ENCODE data around the gene ABR. TPM values are rescaled to one million over a fixed set of nuclear protein-coding genes. Genes with fewer than 3 reads are reported as not detected.
A peak's percentile ranks its signal among the peaks of the same experiment; 100 is the strongest.

Gene ABR
- total RNA-seq, 6 experiments from 2014 or later: 7.4 to 21.5 (median 11.3) TPM

DNA sequence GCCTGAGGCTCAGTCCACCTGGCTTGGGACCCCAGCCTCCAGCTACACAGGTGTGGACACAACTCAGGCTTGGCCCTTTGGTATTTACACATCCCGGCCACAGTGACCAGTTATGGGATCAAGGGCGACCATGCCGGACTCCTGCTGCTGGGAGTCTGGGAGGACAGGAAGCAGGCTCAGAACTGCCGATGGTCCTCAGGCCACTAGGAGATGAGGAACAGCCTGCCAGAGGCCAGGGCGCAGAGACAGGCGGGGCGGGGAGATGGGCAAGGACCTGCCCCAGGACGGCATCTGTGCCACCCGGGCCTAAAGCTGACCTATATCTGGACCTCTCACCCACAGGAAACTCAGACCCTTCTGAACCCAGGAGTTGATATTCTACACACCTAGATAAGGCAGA is 212.7 kb downstream of the ABR start:
- H3K27me3 ChIP-seq: no peaks in the 10 kb centered on the region
- DNase-seq: no peak
- no peak for TF ChIP-seq CTCF (IDR thresholded peaks at IDR 0.05)
- TF ChIP-seq POLR2A (IDR thresholded peaks at IDR 0.05): no peak
- H3K27ac ChIP-seq: no peak overlapping the region
- peak in 1 of 4 donors; percentile 11 for ATAC-seq
- intact Hi-C loops (cut with DNase I): no loop called here
- WGBS (ENCODE audit: insufficient coverage, low coverage, low lambda C conversion rate, missing lambda C conversion rate): 90% methylated on average over 2 of the region's 9 CpGs
- H3K4me3 ChIP-seq: no peak overlapping the region
- H3K9me3 ChIP-seq: no peaks in the 10 kb centered on the region
- no peaks in the 10 kb centered on the region for H3K36me3 ChIP-seq
- H3K4me1 ChIP-seq: no peaks in the 10 kb centered on the region

DNA sequence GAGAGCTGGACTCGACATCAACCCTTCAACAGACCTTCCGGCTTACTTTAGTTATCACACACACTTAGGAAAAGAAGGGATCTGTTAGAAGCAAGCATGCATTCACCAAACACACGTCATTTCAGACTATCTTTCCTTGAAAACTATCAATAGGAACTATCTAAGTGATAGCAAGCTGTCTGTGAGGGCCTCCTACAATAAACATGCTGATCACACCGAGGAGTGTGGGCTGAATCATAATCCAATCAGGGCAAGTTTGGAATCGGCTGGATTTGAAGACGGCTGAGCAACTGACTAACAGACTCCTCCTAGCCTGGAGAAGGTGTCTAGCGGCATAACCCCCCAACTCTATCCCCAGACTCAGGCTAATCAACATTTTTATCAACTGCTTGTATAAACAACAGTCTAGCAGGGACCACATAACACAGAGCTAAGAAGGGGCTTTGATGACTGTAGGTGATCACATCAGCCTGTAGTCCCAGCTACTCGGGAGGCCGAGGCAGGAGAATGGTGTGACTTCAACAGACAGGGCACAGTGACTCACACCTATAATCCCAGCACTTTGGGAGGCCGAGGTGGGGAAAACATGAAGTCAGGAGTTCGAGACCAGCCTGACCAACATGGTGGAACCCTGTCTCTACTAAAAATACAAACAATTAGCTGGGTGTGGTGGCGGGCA is 214.3 kb downstream of the ABR start:
- H3K27me3 ChIP-seq: no peaks in the 10 kb centered on the region
- WGBS (ENCODE audit: insufficient coverage, low coverage, low lambda C conversion rate, missing lambda C conversion rate): 51% methylated on average over 9 of the region's 12 CpGs
- no peak for ATAC-seq

GRCh38 chr17:964876-965275 is 214.9 kb downstream of the ABR start:
- intact Hi-C loops (cut with DNase I): no loop called here
- no peak for ATAC-seq
- no peak for DNase-seq
- no peaks in the 10 kb centered on the region for H3K9me3 ChIP-seq
- H3K27me3 ChIP-seq: no peaks in the 10 kb centered on the region
- no peaks in the 10 kb centered on the region for H3K4me1 ChIP-seq
- no peak overlapping the region for H3K4me3 ChIP-seq
- no peaks in the 10 kb centered on the region for H3K36me3 ChIP-seq
- TF ChIP-seq POLR2A (IDR thresholded peaks at IDR 0.05): no peak
- no peak for TF ChIP-seq CTCF (IDR thresholded peaks at IDR 0.05)
- WGBS (ENCODE audit: insufficient coverage, low coverage, low lambda C conversion rate, missing lambda C conversion rate): 72% methylated on average over 12 of the region's 14 CpGs
- no peak overlapping the region for H3K27ac ChIP-seq

More for the DNA sequence above, 214.3 kb downstream of the ABR start:
- DNase-seq: no peak
- H3K27ac ChIP-seq: no peak overlapping the region
- intact Hi-C loops (cut with DNase I): no loop called here
- H3K4me1 ChIP-seq: no peaks in the 10 kb centered on the region
- no peaks in the 10 kb centered on the region for H3K9me3 ChIP-seq
- no peaks in the 10 kb centered on the region for H3K36me3 ChIP-seq
- TF ChIP-seq POLR2A (IDR thresholded peaks at IDR 0.05) (no peak), CTCF (IDR thresholded peaks at IDR 0.05) (no peak)
- H3K4me3 ChIP-seq: no peak overlapping the region

GRCh38 chr17:962670-963069 is 217.1 kb downstream of the ABR start:
- WGBS (ENCODE audit: insufficient coverage, low coverage, low lambda C conversion rate, missing lambda C conversion rate): 63% methylated on average over 8 of the region's 11 CpGs
- Histone ChIP-seq H3K9me3 (no peaks in the 10 kb centered on the region), H3K4me1 (no peaks in the 10 kb centered on the region), H3K27me3 (no peaks in the 10 kb centered on the region), H3K4me3 (no peak overlapping the region), H3K27ac (no peak overlapping the region), H3K36me3 (no peaks in the 10 kb centered on the region)
- DNase-seq (no peak), ATAC-seq (no peak)
- TF ChIP-seq CTCF (IDR thresholded peaks at IDR 0.05): no peak
- TF ChIP-seq POLR2A (IDR thresholded peaks at IDR 0.05): no peak
- intact Hi-C loops (cut with DNase I): no loop called here

Measured in right lobe of liver (tissue), 6 donors.